GM21360 (cell line): ENCODE results near the gene ITGA2.

Experiments
- ATAC-seq: cut with Tn5 transposase; IDR thresholded peaks from one replicate; pipeline ENCODE4 v1.9.1; 2021; ENCODE audit warnings: mild to moderate bottlenecking, moderate library complexity; ENCODE audit not compliant: unreplicated experiment

The ITGA2 gene

GRCh38 chr5:53052499-53052898 lies 63.3 kb downstream of the ITGA2 start:
- no peak for ATAC-seq

- no peak for ATAC-seq
Observed at GRCh38 chr5:53053364-53053763, 64.2 kb downstream of the ITGA2 start.

- ATAC-seq = no peak
Observed at GRCh38 chr5:53055365-53055764, 66.2 kb downstream of the ITGA2 start.

- ATAC-seq = no peak
Observed at GRCh38 chr5:53059281-53059680, 70.1 kb downstream of the ITGA2 start.

- no peak for ATAC-seq
Observed at GRCh38 chr5:53063176-53063575, 74.0 kb downstream of the ITGA2 start.

- ATAC-seq = no peak
Observed at GRCh38 chr5:53063791-53064190, 74.6 kb downstream of the ITGA2 start.

GRCh38 chr5:53066088-53066487 lies 76.9 kb downstream of the ITGA2 start:
- no peak for ATAC-seq

- ATAC-seq = no peak
Observed at GRCh38 chr5:53067641-53068040, 78.5 kb downstream of the ITGA2 start.

- no peak for ATAC-seq
Observed at GRCh38 chr5:53068291-53068836, 79.2 kb downstream of the ITGA2 start.

GRCh38 chr5:53069626-53070025 lies 80.5 kb downstream of the ITGA2 start:
- ATAC-seq = no peak

- ATAC-seq = no peak
Observed at GRCh38 chr5:53071298-53071697, 82.1 kb downstream of the ITGA2 start.

- ATAC-seq = no peak
Observed at GRCh38 chr5:53071738-53072137, 82.6 kb downstream of the ITGA2 start.

- ATAC-seq = no peak
Observed at GRCh38 chr5:53073348-53073747, 84.2 kb downstream of the ITGA2 start.

- ATAC-seq = no peak
Observed at GRCh38 chr5:53076014-53076583, 86.9 kb downstream of the ITGA2 start.

GRCh38 chr5:53080271-53080670 lies 91.1 kb downstream of the ITGA2 start:
- ATAC-seq = no peak

- ATAC-seq = no peak
Observed at GRCh38 chr5:53083927-53084326, 94.8 kb downstream of the ITGA2 start.

- ATAC-seq = no peak
Observed at GRCh38 chr5:53084546-53085255, 95.5 kb downstream of the ITGA2 start.

- ATAC-seq = no peak
Observed at GRCh38 chr5:53087171-53087570, 98.0 kb downstream of the ITGA2 start.

- ATAC-seq = no peak
Observed at GRCh38 chr5:53087621-53088121, 98.5 kb downstream of the ITGA2 start.

- ATAC-seq = peak; percentile 87
Observed at GRCh38 chr5:53089481-53089991, 100.4 kb downstream of the ITGA2 start.

- ATAC-seq = no peak
Observed at GRCh38 chr5:53090229-53090628, 101.1 kb downstream of the ITGA2 start.

- no peak for ATAC-seq
Observed at GRCh38 chr5:53091289-53091688, 102.1 kb downstream of the ITGA2 start.
